DMS153 treated with DMSO at 0.1 percent for 48 hours (cell line): ENCODE results near the gene EDEM1.

Experiments
- DNase-seq: peaks from one replicate; lab custom pipeline; 2025; ENCODE audit not compliant: unreplicated experiment; lab: John Stamatoyannopoulos, UW

The EDEM1 gene

GRCh38 chr3:5197470-5198312 is 10.2 kb downstream of the EDEM1 start:
- DNase-seq: no peak

- no peak for DNase-seq
Observed at GRCh38 chr3:5198313-5198677, 10.8 kb downstream of the EDEM1 start.

DNA sequence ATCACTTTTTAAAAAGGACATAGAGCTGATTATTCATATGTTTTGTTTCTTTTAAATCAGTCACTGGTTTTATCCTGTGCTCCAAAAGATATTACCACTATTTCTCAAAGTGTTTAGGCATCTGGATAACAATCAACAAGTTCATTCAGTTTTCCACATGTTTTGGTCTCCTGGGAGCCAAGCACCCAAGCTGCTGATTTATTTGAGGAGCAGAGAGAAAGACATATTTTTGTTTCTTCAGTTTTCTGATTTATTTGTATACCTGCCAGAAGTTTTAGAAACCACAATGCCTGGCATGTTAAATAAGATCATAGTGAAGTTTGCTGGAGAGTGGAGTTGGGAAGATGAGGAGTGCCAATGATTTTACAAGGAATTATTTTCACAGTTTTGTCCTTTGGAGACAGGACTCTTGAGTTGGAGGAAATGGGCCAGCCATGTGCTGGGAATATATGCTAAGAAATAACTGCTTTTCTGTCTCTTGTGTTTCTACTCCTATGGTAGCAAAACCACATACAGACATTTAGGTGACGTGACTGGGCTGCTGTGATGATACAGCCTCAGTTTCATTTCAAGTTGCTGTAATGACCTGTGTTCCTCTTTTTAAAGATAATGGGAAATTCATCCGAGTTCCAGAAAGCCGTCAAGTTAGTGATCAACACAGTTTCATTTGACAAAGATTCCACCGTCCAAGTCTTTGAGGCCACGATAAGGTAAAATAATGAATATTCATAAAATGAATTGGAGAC is 11.7 kb downstream of the EDEM1 start:
- DNase-seq: no peak

DNA sequence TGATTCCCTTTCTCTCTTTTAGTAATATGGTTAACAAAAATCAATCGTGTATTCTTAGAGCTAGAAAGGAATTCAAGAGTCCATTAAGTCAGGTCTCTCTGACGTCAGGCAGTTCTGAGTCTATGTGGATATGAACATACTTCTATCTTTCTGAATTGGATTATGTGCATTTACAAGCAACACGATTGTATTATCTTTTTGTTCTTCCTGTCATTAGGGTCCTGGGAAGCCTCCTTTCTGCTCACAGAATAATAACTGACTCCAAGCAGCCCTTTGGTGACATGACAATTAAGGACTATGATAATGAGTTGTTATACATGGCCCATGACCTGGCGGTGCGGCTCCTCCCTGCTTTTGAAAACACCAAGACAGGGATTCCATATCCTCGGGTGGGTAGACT is 14.0 kb downstream of the EDEM1 start:
- no peak for DNase-seq

DNA sequence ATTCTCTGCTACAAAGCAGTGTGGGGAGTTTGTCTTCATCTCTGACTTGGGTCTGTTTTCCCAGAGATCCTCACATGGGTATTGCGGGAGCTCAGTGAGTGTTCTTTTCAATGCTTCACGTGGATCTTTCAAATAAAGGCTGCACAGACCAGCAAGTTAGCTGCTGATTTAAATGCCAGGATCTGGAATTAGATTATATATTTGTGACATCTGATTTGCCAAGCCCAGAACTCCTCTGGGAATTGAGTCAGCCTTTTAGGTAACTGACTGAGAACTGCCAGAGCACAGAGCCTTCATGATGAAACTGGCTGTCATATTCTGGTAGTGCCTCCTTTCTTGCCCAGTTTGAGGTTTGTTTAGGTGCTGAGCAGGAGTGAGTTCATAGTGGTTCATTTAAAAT is 14.7 kb downstream of the EDEM1 start:
- no peak for DNase-seq

DNA sequence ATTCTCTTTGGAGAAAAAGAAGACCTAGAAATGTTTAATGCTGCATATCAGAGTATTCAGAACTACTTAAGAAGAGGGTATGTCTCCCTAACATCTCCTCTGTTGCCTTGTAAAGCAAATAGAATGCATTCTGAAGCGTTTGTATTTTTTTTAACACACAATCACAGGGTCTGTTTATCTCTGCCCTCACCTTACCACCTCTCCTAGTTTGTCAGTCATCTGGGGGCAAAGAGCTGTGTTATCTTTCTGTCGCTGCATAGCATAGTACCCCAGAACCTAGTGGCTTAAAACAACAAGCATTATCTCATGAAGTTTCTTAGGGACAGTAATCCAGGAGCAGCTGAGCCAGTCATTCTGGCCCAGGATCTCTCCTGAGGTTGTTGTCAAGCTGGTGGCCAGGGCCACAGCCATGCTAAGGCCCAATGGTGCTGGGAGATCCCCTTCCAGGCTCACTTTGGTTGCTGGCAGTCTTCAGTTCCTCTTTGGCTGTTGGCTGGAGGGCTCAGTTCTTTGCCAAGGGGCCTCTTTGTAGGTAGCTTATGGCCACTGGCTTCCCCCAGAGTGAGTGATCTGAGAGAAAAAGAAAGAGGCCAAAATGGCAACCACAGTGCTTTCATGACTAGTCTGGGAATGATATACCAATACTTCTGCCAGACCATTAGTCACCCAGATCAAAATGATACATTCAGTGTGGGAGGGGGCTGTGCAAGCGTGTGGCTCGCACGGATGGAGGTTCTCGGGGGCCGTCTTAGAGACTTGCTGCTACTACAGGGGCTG is 17.8 kb downstream of the EDEM1 start:
- DNase-seq: no peak

GRCh38 chr3:5210926-5211325 is 23.4 kb downstream of the EDEM1 start:
- DNase-seq: no peak

GRCh38 chr3:5212628-5213573 is 25.4 kb downstream of the EDEM1 start:
- DNase-seq: no peak

DNA sequence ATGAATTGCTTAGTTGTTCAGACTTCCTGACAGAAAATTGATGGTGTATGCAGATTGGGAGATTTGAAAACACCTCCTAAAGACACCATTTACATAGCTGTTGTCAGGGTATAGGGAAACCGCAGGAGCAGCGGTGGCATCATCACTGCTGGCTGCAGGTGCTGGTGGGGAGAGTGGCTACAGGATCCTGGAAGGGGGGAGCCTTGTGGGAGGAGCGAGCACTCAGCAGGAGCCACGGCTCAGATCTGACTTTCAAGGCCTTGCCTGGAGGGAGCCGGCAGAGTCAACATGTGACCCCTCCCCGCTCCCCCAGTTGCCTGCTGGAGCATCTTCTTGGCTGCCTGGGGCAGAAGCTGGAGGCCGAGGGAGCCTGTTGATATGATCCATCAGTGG is 26.1 kb downstream of the EDEM1 start:
- DNase-seq: no peak

DNA sequence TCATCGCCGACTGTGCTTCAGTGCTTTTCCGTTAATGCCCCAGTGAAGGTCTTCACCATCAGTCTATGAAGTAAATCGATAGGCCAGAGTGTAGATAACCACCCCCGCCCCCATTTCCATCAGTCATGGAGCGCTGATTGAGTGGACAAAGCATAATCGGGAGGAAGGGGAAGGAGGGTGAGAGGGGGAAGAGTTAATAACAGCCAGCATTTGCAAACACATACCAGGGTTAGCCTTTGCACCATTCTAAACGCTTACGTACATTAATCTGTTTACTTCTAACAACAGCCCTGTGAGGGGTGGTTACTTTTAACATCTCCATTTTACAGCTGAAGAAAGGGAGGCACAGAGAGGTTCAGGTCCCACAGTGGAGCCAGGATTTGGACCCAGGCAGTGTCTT is 26.8 kb downstream of the EDEM1 start:
- DNase-seq: no peak

DNA sequence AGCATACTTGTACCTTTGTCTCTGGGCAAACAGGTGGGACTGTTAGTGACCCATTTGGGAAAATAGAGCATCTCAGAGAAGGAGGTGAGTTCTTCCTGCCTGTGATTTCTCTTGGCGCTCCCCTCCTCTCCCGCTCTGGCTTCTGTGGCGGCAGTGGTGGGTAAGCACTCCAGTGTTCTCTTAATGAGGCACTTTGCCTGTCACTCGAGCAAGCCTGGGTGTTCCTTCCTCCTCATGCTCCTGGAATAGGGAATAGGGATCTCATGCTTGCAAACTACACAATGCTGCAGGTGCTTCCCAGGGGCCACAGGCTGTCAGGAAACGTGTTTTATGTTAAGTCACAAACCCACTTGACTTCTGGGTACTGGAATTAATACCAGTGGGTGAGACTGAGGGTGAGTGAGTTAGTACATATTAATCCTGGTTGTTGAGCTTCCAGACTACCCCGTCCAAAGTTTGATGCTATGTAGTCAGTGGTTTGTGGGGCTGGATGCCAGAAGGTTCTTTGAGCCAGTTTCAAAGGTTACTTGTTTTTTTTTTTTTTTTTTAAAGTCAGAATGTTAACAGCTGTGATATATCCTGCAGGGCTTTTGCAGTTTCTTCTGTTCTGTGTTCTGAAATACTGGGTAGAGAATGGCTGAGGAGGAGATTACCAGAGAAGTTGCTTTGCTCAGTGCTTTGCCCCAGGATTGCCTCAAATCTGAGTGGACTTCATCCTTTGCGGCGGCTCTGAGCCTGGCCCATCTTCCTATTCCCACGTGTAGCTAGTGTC is 30.5 kb downstream of the EDEM1 start:
- DNase-seq: no peak

GRCh38 chr3:5218815-5219214 is 31.3 kb downstream of the EDEM1 start:
- DNase-seq: no peak

DNA sequence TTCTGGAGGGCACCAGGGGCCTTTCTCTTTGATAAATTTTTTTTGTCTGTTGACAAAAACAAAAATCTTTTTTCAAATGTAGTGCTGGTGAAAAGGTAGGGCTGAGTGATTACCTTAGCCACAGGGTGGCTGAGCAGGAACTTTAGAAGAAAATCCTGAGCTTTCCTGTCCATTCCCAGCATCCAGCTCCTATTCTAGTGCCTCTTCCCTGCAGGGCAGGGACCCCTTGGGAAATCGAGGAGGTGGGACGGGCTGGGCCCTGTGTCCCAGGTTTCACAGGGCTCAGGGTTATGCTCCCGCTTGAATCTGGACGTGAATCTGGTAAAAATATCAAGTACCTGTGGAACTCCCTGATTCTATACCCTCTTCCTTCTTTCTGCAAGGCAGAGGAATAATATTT is 31.7 kb downstream of the EDEM1 start:
- DNase-seq: no peak

- no peak for DNase-seq
Observed at GRCh38 chr3:5220193-5220592, 32.7 kb downstream of the EDEM1 start.

- DNase-seq: no peak
Observed at GRCh38 chr3:5220667-5221431, 33.3 kb downstream of the EDEM1 start.

DNA sequence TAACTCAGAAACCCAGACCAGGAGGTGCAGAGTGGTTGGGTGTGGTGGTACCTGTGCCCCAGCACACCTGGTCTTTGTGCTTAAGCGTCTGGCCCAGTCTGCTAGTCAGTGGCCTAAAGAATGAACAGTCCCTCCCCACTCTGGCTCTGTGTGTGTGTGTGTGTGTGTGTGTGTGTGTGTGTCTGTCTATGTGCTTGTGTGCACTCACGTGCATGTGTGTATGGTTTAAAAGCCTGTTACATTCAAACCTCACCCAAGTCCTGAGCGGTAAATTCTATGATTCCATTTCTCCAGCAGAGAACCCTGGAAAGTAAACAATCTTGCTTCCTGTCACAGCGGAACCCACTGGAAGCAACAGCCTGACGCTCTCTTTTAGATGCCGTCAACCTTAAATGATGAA is 34.2 kb downstream of the EDEM1 start:
- DNase-seq: no peak

DNA sequence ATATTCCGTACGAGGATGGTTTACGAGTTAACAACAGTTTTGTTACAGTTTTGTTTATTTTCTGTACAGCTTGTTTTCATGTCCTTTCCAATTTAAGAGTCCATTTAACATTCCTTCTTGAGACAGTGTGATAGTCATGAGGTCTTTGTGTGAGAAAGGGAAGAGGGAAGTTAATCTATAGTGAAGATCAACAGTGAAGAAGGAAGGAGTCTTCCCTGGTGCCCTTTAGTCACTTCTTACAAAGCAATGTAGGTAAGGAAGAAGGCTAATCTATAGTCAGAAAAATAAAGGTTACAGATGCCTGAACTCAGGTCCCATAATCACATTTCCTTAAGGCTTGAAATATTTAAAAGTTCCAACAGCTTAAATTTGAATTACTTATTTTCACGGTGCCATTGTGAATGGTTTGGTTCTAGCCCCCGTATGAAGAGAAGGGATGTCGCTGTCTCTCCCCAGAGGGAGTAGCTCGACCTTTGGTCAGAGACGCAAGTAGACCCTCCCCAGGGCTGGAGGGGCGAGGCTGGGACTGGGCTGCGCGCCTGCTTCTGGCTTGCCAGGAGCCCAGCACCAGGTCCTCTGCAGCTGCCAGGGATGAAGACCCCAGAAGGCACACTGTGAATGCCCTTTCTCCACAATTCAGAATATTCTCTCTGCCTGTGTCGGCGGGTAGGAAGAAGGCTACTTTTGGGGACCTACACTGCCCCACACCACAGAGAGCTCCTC is 34.9 kb downstream of the EDEM1 start:
- DNase-seq: no peak

DNA sequence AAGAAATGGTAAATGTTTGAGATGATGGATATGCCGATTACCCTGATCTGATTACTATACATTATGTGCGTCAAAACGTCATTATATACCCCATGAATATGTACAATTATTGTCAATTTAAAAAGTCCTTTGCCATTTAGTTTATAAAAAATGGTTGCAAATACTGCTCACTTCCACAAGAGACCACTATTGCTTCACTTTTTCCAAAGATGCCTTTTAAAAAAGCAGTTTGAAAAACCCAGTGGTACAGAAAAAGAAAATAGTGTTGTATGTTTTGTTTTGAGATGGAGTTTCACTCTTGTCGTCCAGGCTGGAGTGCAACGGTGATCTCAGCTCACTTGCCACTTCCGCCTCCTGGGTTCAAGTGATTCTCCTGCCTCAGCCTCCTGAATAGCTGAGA is 39.3 kb downstream of the EDEM1 start:
- peak; percentile 1 for DNase-seq

DNA sequence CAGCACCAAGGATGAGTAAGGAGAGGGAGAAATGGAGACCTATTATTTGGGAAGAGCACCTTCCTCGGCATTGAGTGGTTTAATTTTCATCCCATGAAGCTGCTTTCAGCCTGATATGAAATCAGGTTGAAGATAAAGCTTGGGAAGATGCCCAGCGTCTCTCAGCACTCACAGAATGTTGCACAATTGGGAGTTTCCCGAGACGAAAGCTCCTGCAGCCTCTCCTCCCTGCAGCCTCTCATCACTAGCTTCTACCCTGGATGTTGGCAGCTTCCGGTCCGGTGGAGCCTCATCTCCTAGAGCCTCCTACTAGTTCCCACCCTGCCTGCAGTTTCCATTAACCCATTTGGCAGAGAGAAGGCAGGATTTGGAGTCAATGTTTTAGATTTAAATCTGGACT is 40.3 kb downstream of the EDEM1 start:
- DNase-seq: no peak
